ENCODE data around the gene TLCD3A. TPM values are rescaled to one million over a fixed set of nuclear protein-coding genes. Genes with fewer than 3 reads are reported as not detected.

TLCD3A gene
- total RNA-seq, 1 donor from 2014 or later: 28.2 TPM

DNA sequence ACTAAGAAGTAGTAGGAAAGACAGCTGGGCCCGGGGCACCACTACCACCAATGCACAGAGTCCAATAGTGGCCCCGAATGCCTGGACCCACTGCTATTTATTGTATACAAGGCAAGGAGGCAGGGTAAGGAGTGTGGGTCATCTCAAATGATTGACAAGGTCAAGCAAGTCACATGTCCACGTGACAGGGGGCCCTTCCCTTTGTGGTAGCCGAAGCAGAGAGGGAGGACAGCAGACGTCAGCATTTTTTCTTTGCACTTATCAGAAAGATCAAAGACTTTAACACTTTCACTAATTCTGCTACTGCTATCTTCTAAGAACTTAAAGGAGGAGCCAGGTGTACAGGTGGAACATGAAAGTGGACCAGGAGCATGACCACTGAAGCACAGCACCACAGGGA lies 24.3 kb upstream of the TLCD3A start:
- H3K4me3 Mint-ChIP-seq (ENCODE audit: unreplicated experiment): no peak overlapping the region
- no peaks in the 10 kb centered on the region for H3K9me3 Mint-ChIP-seq (ENCODE audit: low read depth)
- TF ChIP-seq, protein P1, sequence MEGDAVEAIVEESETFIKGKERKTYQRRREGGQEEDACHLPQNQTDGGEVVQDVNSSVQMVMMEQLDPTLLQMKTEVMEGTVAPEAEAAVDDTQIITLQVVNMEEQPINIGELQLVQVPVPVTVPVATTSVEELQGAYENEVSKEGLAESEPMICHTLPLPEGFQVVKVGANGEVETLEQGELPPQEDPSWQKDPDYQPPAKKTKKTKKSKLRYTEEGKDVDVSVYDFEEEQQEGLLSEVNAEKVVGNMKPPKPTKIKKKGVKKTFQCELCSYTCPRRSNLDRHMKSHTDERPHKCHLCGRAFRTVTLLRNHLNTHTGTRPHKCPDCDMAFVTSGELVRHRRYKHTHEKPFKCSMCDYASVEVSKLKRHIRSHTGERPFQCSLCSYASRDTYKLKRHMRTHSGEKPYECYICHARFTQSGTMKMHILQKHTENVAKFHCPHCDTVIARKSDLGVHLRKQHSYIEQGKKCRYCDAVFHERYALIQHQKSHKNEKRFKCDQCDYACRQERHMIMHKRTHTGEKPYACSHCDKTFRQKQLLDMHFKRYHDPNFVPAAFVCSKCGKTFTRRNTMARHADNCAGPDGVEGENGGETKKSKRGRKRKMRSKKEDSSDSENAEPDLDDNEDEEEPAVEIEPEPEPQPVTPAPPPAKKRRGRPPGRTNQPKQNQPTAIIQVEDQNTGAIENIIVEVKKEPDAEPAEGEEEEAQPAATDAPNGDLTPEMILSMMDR (IDR thresholded peaks at IDR 0.05): no peak
- peaks cover 8% of the 10 kb centered on the region for H3K4me1 Mint-ChIP-seq (ENCODE audit: low read depth)
- no peaks in the 10 kb centered on the region for H3K27me3 Mint-ChIP-seq (ENCODE audit: low read depth)
- H3K36me3 Mint-ChIP-seq (ENCODE audit: low read depth): peaks cover 16% of the 10 kb centered on the region
- no peak overlapping the region for H3K27ac Mint-ChIP-seq (ENCODE audit: unreplicated experiment)
- no peak for DNase-seq (ENCODE audit: low spot score)

DNA sequence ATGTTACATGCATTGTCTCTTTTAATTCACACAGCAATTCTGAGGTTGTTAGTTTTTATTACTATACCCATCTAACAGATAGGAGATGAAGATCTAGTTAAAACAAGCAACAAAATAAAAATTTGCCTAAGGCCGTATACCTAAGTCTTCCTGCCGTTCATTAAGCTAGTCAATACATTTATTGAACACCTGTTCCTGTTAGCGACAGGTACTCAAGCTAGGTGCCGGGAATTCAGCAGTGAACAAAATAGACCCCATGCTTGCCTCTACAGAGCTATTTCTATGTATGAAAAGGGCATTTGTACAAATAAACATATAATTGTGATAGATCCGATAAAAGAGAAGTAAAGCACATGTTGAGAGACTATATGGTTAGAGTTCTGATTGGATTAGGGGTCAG lies 14.3 kb upstream of the TLCD3A start:
- no peak overlapping the region for H3K27ac Mint-ChIP-seq (ENCODE audit: unreplicated experiment)
- peaks cover 20% of the 10 kb centered on the region for H3K4me1 Mint-ChIP-seq (ENCODE audit: low read depth)
- TF ChIP-seq, protein P1 (IDR thresholded peaks at IDR 0.05): no peak
- no peak for DNase-seq (ENCODE audit: low spot score)
- H3K9me3 Mint-ChIP-seq (ENCODE audit: low read depth): no peaks in the 10 kb centered on the region
- H3K4me3 Mint-ChIP-seq (ENCODE audit: unreplicated experiment): no peak overlapping the region
- H3K36me3 Mint-ChIP-seq (ENCODE audit: low read depth): no peaks in the 10 kb centered on the region
- H3K27me3 Mint-ChIP-seq (ENCODE audit: low read depth): no peaks in the 10 kb centered on the region

DNA sequence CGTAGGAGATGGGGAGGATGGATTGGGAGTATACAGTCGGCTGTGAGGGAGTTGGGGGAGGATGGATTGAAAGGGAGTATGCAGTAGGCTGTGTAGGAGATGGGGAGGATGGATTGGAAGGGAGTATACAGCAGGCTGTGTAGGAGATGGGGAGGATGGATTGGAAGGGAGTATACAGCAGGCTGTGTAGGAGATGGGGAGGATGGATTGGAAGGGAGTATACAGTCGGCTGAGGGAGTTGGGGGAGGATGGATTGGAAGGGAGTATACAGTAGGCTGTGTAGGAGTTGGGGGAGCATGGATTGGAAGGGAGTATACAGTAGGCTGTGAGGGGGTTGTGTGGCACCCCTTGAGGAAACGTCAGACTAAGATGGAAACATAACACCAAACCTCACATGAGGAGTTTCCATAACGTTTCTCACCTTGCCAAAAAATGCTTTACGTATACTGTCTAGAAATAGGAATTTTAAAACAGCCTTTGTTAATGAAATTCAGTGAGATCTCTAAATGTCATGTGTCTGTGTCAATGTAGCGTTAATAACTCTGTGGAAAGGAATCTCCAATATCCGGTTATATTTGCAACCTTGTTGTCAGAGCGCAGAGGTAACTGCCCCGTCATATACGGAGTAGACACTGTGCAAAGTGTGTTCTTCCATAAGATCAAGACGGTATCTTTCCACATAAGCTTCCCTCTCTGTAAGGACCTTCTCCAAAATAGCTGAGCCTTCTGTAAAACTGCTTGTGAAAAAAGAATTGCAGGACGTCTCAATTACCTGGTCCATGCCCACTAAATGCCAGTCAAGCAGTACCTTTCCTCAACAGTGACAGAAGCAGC lies 11.5 kb upstream of the TLCD3A start:
- Mint-ChIP-seq H3K4me3 (ENCODE audit: unreplicated experiment) (no peak overlapping the region), H3K36me3 (ENCODE audit: low read depth) (no peaks in the 10 kb centered on the region), H3K27me3 (ENCODE audit: low read depth) (no peaks in the 10 kb centered on the region), H3K9me3 (ENCODE audit: low read depth) (no peaks in the 10 kb centered on the region), H3K27ac (ENCODE audit: unreplicated experiment) (no peak overlapping the region), H3K4me1 (ENCODE audit: low read depth) (peaks cover 3% of the 10 kb centered on the region)
- TF ChIP-seq, protein P1 (IDR thresholded peaks at IDR 0.05): no peak
- DNase-seq (ENCODE audit: low spot score): no peak

DNA sequence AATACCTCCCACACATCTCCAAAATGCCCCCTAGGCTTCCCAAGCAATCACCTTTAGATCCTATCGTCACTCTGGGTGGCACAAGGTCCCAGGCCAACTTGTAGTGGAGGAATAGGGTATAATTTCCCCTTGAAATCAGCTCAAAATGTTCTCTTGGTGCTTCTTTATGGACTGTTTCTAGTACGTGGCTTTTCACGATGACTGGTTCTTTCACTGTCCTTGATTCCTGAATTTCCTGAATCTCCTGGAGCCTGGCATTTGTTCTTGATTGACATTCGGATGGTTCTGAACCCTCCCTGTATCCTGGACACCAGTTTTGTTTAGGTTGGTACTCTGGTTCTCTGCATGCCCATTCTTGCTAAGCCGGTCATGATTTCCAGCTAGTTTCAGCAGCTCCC lies 10.9 kb upstream of the TLCD3A start:
- DNase-seq (ENCODE audit: low spot score): no peak
- Mint-ChIP-seq H3K9me3 (ENCODE audit: low read depth) (no peaks in the 10 kb centered on the region), H3K4me1 (ENCODE audit: low read depth) (peaks cover 3% of the 10 kb centered on the region), H3K36me3 (ENCODE audit: low read depth) (no peaks in the 10 kb centered on the region), H3K4me3 (ENCODE audit: unreplicated experiment) (no peak overlapping the region), H3K27ac (ENCODE audit: unreplicated experiment) (no peak overlapping the region), H3K27me3 (ENCODE audit: low read depth) (no peaks in the 10 kb centered on the region)
- TF ChIP-seq, protein P1 (IDR thresholded peaks at IDR 0.05): no peak

DNA sequence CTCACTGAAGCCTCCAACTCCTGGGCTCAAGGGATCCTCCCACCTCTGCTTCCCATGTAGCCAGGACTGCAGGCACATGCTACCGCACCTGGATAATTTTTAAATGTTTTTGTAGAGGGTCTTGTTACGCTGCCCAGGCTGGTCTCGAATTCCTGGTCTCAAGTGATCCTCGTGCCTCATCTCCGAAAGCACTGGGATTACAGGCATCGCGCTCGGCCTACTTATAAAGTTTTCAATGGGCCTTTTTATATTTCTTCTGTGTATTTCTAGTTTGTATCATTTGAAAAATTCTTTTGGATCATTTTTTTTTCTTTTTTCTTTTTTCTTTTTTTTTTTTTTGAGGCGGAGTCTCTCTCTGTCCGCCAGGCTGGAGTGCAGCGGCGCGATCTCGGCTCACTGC lies 7.3 kb upstream of the TLCD3A start:
- no peak overlapping the region for H3K4me3 Mint-ChIP-seq (ENCODE audit: unreplicated experiment)
- TF ChIP-seq, protein P1 (IDR thresholded peaks at IDR 0.05): no peak
- H3K27ac Mint-ChIP-seq (ENCODE audit: unreplicated experiment): no peak overlapping the region
- DNase-seq (ENCODE audit: low spot score): no peak
- no peaks in the 10 kb centered on the region for H3K9me3 Mint-ChIP-seq (ENCODE audit: low read depth)
- no peaks in the 10 kb centered on the region for H3K4me1 Mint-ChIP-seq (ENCODE audit: low read depth)
- H3K27me3 Mint-ChIP-seq (ENCODE audit: low read depth): no peaks in the 10 kb centered on the region
- no peaks in the 10 kb centered on the region for H3K36me3 Mint-ChIP-seq (ENCODE audit: low read depth)

Data from chondrocyte (in vitro differentiated cells).